ENCODE results near the gene EPHA10.

The EPHA10 gene

DNA sequence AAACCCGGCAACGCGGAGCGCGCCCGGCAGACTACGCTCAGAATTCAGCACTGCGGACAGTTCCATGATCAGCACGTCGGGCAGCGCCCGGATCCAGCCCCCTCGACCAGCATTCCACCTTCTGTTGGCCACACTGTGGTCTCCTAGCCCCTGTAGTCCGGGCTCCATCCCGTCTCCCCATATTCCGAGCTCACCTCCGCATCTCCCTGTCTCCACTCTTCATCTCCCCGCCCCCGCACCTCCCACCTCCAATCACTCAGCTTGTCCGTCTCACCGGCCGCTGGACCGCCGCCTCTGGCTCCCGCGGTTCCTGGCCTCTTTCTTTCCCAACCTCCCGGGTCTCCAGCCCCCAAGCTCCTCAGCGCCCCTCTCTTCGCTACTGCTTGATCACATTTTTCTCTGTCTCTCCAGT is 500 bp downstream of the EPHA10 start:
- Histone ChIP-seq H3K36me3 (ENCODE audit: control insufficient read depth, insufficient read depth, low read length) (no peaks in the 10 kb centered on the region), H3K27me3 (ENCODE audit: control insufficient read depth, insufficient read depth, low read length) (peaks cover 85% of the 10 kb centered on the region), H3K4me1 (ENCODE audit: control insufficient read depth, insufficient read depth, low read length) (peaks cover 9% of the 10 kb centered on the region), H3K4me3 (ENCODE audit: low read depth, low read length) (peak overlapping the region; percentile 56), H3K9ac (ENCODE audit: low read depth, low read length) (no peak overlapping the region), H3K9me3 (ENCODE audit: control insufficient read depth, insufficient read depth, low read length) (no peaks in the 10 kb centered on the region)

DNA sequence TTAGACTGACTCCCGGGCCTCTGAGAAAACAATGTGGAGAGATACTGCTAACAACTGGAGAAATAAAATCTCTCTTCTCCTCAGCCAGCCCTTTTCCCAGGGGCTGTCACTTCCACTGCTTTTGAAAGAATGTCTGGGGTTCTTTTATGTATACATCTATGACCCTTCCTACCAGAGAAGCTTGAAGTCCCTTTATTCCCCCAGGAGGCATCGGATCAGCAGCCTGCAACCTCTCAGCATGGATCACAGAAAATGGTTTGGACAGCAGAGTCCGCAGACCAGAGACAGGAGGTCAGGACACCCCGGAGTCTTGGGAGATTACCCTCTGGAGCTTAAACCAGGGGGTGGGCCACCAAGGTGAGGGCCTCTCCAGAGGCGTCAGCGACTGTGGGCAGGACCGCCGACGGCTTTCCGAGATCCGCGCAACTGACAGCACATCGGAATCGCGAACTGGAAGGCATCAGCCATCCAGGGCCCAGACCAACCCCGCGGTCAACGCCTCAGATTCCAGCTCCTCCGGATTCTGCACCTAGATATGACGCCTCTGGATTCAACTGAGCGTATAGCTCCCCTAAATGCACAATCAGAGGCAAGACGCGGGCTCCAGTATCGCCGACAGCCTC is 1.0 kb downstream of the EPHA10 start:
- peaks cover 86% of the 10 kb centered on the region for H3K27me3 ChIP-seq (ENCODE audit: control insufficient read depth, insufficient read depth, low read length)
- H3K9me3 ChIP-seq (ENCODE audit: control insufficient read depth, insufficient read depth, low read length): no peaks in the 10 kb centered on the region
- no peak overlapping the region for H3K9ac ChIP-seq (ENCODE audit: low read depth, low read length)
- peak overlapping the region; percentile 18 for H3K4me3 ChIP-seq (ENCODE audit: low read depth, low read length)
- H3K4me1 ChIP-seq (ENCODE audit: control insufficient read depth, insufficient read depth, low read length): peaks cover 9% of the 10 kb centered on the region
- H3K36me3 ChIP-seq (ENCODE audit: control insufficient read depth, insufficient read depth, low read length): no peaks in the 10 kb centered on the region

DNA sequence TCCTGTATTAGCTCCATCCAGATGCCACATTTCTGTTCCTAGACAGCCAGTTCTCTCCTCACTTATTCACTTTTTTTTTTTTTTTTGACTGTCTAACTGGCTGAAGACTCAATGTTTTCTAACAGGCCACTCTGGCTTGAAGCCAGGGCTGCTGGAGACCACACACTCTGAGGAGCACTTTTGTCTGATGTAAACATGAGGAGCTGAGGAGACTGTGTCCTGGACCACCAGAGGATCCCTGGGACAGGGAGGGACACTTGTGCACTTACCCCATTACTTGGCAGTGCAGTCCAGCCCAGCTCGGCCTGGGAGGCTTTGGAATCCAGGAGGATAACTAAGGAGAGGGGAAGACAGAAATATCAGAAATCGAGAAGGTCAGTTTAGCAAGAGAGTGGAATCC is 2.4 kb downstream of the EPHA10 start:
- H3K9ac ChIP-seq (ENCODE audit: low read depth, low read length): no peak overlapping the region
- H3K4me1 ChIP-seq (ENCODE audit: control insufficient read depth, insufficient read depth, low read length): peaks cover 9% of the 10 kb centered on the region
- no peak overlapping the region for H3K4me3 ChIP-seq (ENCODE audit: low read depth, low read length)
- H3K36me3 ChIP-seq (ENCODE audit: control insufficient read depth, insufficient read depth, low read length): no peaks in the 10 kb centered on the region
- H3K27me3 ChIP-seq (ENCODE audit: control insufficient read depth, insufficient read depth, low read length): peaks cover 94% of the 10 kb centered on the region
- H3K9me3 ChIP-seq (ENCODE audit: control insufficient read depth, insufficient read depth, low read length): no peaks in the 10 kb centered on the region

GRCh38 chr1:37761416-37762095 is 3.4 kb downstream of the EPHA10 start:
- H3K4me3 ChIP-seq (ENCODE audit: low read depth, low read length): no peak overlapping the region
- H3K27me3 ChIP-seq (ENCODE audit: control insufficient read depth, insufficient read depth, low read length): peaks cover 94% of the 10 kb centered on the region
- H3K9me3 ChIP-seq (ENCODE audit: control insufficient read depth, insufficient read depth, low read length): no peaks in the 10 kb centered on the region
- H3K4me1 ChIP-seq (ENCODE audit: control insufficient read depth, insufficient read depth, low read length): peaks cover 3% of the 10 kb centered on the region
- H3K36me3 ChIP-seq (ENCODE audit: control insufficient read depth, insufficient read depth, low read length): no peaks in the 10 kb centered on the region
- no peak overlapping the region for H3K9ac ChIP-seq (ENCODE audit: low read depth, low read length)

- no peaks in the 10 kb centered on the region for H3K4me1 ChIP-seq (ENCODE audit: control insufficient read depth, insufficient read depth, low read length)
- H3K27me3 ChIP-seq (ENCODE audit: control insufficient read depth, insufficient read depth, low read length): peaks cover 94% of the 10 kb centered on the region
- H3K9me3 ChIP-seq (ENCODE audit: control insufficient read depth, insufficient read depth, low read length): no peaks in the 10 kb centered on the region
- H3K36me3 ChIP-seq (ENCODE audit: control insufficient read depth, insufficient read depth, low read length): no peaks in the 10 kb centered on the region
- no peak overlapping the region for H3K4me3 ChIP-seq (ENCODE audit: low read depth, low read length)
- H3K9ac ChIP-seq (ENCODE audit: low read depth, low read length): no peak overlapping the region
Observed at GRCh38 chr1:37759451-37759850, 5.5 kb downstream of the EPHA10 start.

GRCh38 chr1:37755951-37756560 is 8.9 kb downstream of the EPHA10 start:
- Histone ChIP-seq H3K9ac (ENCODE audit: low read depth, low read length) (no peak overlapping the region), H3K4me3 (ENCODE audit: low read depth, low read length) (no peak overlapping the region), H3K27me3 (ENCODE audit: control insufficient read depth, insufficient read depth, low read length) (peaks cover 92% of the 10 kb centered on the region), H3K4me1 (ENCODE audit: control insufficient read depth, insufficient read depth, low read length) (no peaks in the 10 kb centered on the region), H3K36me3 (ENCODE audit: control insufficient read depth, insufficient read depth, low read length) (no peaks in the 10 kb centered on the region), H3K9me3 (ENCODE audit: control insufficient read depth, insufficient read depth, low read length) (no peaks in the 10 kb centered on the region)

DNA sequence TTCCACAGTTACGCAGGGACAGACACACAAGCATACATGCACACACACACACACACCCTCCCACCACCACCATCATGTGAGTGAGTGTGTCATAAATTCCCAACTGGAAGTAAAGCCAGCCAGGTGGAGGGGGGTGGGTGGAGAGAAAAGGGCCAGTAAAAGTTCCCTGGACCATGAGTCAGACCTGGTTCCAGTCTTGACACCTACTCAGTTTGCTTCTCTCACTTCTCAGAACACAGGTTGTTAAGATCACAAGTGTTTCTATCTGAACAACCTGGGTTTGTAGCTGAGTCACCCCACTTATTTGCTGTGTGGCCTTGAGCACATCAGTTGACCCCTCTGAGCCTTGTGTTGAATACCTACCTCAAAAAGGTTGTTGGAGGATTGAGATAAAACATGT is 9.6 kb downstream of the EPHA10 start:
- Histone ChIP-seq H3K9me3 (ENCODE audit: control insufficient read depth, insufficient read depth, low read length) (no peaks in the 10 kb centered on the region), H3K4me3 (ENCODE audit: low read depth, low read length) (no peak overlapping the region), H3K4me1 (ENCODE audit: control insufficient read depth, insufficient read depth, low read length) (no peaks in the 10 kb centered on the region), H3K27me3 (ENCODE audit: control insufficient read depth, insufficient read depth, low read length) (peaks cover 90% of the 10 kb centered on the region), H3K36me3 (ENCODE audit: control insufficient read depth, insufficient read depth, low read length) (no peaks in the 10 kb centered on the region), H3K9ac (ENCODE audit: low read depth, low read length) (no peak overlapping the region)

DNA sequence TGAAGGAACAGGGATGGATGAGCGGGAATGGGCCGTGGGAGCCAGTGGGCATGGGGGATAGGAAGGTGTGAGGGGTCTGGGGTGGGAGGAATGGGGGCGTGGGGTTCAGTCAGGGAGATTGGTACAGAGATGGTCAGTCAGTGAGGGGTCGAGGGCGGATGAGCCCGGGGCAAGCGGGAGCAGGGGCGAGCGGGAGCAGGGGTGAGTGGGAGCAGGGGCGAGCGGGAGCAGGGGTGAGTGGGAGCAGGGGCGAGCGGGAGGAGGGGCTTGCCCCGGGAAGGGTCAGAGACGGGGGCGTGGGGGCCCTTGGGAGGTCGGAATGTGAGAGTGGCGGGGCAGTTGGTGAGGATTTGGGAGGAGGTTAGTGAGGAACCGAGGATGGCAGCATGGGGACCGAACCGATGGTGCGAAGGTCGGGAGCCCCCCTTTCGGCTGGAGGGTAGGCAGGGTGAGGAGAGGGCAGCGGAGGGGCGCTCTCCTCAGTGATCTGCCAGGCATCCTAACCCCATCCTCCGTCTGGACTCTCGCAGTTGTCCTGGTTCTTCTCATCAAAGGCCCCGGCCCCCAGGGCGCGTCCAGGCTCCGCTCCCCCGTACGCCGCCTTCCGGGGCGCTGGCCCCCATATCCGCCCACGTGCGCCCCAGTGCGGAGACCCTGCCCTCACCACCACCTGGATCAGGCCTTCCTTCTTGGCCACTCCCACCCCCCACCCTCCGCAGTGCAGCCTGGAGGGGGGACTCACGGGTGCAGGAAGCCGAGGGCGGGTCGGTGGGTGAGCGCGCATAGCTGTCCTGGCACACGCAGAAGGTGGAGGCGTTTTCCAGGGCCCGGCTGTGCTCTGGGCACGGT is 11.2 kb downstream of the EPHA10 start:
- no peaks in the 10 kb centered on the region for H3K4me1 ChIP-seq (ENCODE audit: control insufficient read depth, insufficient read depth, low read length)
- H3K9me3 ChIP-seq (ENCODE audit: control insufficient read depth, insufficient read depth, low read length): no peaks in the 10 kb centered on the region
- H3K9ac ChIP-seq (ENCODE audit: low read depth, low read length): no peak overlapping the region
- H3K36me3 ChIP-seq (ENCODE audit: control insufficient read depth, insufficient read depth, low read length): no peaks in the 10 kb centered on the region
- H3K4me3 ChIP-seq (ENCODE audit: low read depth, low read length): peak overlapping the region; percentile 45
- H3K27me3 ChIP-seq (ENCODE audit: control insufficient read depth, insufficient read depth, low read length): peaks cover 74% of the 10 kb centered on the region

GRCh38 chr1:37752583-37753471 is 12.1 kb downstream of the EPHA10 start:
- Histone ChIP-seq H3K9ac (ENCODE audit: low read depth, low read length) (no peak overlapping the region), H3K27me3 (ENCODE audit: control insufficient read depth, insufficient read depth, low read length) (peaks cover 65% of the 10 kb centered on the region), H3K4me3 (ENCODE audit: low read depth, low read length) (peak overlapping the region; percentile 45)

GRCh38 chr1:37752213-37752582 is 12.7 kb downstream of the EPHA10 start:
- Histone ChIP-seq H3K9me3 (ENCODE audit: control insufficient read depth, insufficient read depth, low read length) (no peaks in the 10 kb centered on the region), H3K27me3 (ENCODE audit: control insufficient read depth, insufficient read depth, low read length) (peaks cover 59% of the 10 kb centered on the region), H3K36me3 (ENCODE audit: control insufficient read depth, insufficient read depth, low read length) (no peaks in the 10 kb centered on the region), H3K4me3 (ENCODE audit: low read depth, low read length) (peak overlapping the region; percentile 40), H3K4me1 (ENCODE audit: control insufficient read depth, insufficient read depth, low read length) (no peaks in the 10 kb centered on the region), H3K9ac (ENCODE audit: low read depth, low read length) (no peak overlapping the region)

More at GRCh38 chr1:37752583-37753471, 12.1 kb downstream of the EPHA10 start:
- Histone ChIP-seq H3K4me1 (ENCODE audit: control insufficient read depth, insufficient read depth, low read length) (no peaks in the 10 kb centered on the region), H3K9me3 (ENCODE audit: control insufficient read depth, insufficient read depth, low read length) (no peaks in the 10 kb centered on the region), H3K36me3 (ENCODE audit: control insufficient read depth, insufficient read depth, low read length) (no peaks in the 10 kb centered on the region)

DNA sequence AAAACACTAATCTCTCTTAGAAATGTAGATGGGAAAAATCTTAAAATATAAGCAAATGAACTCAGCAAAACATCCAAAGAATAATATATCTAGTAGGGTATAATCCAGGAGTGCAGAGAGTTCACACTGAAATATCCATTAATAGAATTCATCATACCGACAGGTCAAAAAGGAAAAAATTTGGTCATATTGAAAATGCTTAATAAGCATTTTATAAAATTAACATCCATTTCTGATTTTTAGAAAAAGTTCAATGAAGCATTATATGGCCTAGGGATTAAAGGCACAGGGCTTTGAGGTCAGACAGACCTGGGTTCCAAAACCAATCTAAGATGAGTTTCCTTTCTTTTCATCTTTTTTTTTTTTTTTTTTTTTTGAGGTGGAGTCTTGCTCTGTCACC is 16.4 kb downstream of the EPHA10 start:
- Histone ChIP-seq H3K4me1 (ENCODE audit: control insufficient read depth, insufficient read depth, low read length) (no peaks in the 10 kb centered on the region), H3K36me3 (ENCODE audit: control insufficient read depth, insufficient read depth, low read length) (no peaks in the 10 kb centered on the region), H3K27me3 (ENCODE audit: control insufficient read depth, insufficient read depth, low read length) (peaks cover 27% of the 10 kb centered on the region), H3K9ac (ENCODE audit: low read depth, low read length) (no peak overlapping the region), H3K9me3 (ENCODE audit: control insufficient read depth, insufficient read depth, low read length) (no peaks in the 10 kb centered on the region), H3K4me3 (ENCODE audit: low read depth, low read length) (no peak overlapping the region)
